ENCODE results near the gene PLCH1.

- TF ChIP-seq POLR2A (IDR thresholded peaks at IDR 0.05; ENCODE audit: low read depth, low read length) (no peak), TAF1 (IDR thresholded peaks at IDR 0.05; ENCODE audit: low read depth, low read length) (no peak), POLR2AphosphoS5 (IDR thresholded peaks at IDR 0.05; ENCODE audit: low read depth, low read length) (no peak)
These were observed 391.9 kb downstream of the PLCH1 start for GRCh38 chr3:155352900-155353490.

Data from GM12891 (cell line).